HepG2 (cell line): ENCODE measurements around the gene CAPG. TPM values are rescaled to one million over a fixed set of nuclear protein-coding genes. Genes with fewer than 3 reads are reported as not detected.

ENCODE experiments used
- ASH2L ChIP-seq: fragments of 300-600, 200-600 bp; sonication (generic); IDR thresholded peaks from 2 replicates; pipeline ENCODE4 v1.7.0; 2017; ENCODE audit warnings: low read depth, mild to moderate bottlenecking, moderate library complexity, mixed read lengths, low read length; ENCODE audit not compliant: insufficient read length
- ERF ChIP-seq: IDR thresholded peaks from 2 replicates; pipeline ENCODE4 v1.6.1; 2018; ENCODE audit warnings: missing biosample characterization, missing genetic modification reagents
- IKZF4 ChIP-seq: sonication (generic); formaldehyde crosslinking; IDR thresholded peaks from 2 replicates; pipeline ENCODE4 v1.5.1; 2020; ENCODE audit warnings: borderline replicate concordance, mild to moderate bottlenecking, low read depth, missing genetic modification reagents; ENCODE audit errors: not compliant biosample characterization
- MBNL3 ChIP-seq: fragments of 250-450 bp; sonication (Bioruptor Pico); conservative IDR thresholded peaks from 2 replicates; pipeline ENCODE4 v1.8.0; 2022; ENCODE audit warnings: mild to moderate bottlenecking, inconsistent platforms
- MIER3 ChIP-seq: IDR thresholded peaks from 2 replicates; pipeline ENCODE4 v1.6.1; 2016; ENCODE audit warnings: missing compliant biosample characterization, borderline replicate concordance
- SMYD3 ChIP-seq: sonication (generic); formaldehyde crosslinking; IDR thresholded peaks from 2 replicates; pipeline ENCODE4 v1.8.1; 2023; ENCODE audit warnings: mild to moderate bottlenecking, missing genetic modification reagents
- SYNCRIP ChIP-seq: fragments of 200-400 bp; formaldehyde crosslinking; IDR thresholded peaks from 2 replicates; pipeline ENCODE4 v1.6.1; 2018; ENCODE audit warnings: mild to moderate bottlenecking, low read depth, low read length; ENCODE audit not compliant: insufficient read depth
- TOE1 ChIP-seq: sonication (generic); formaldehyde crosslinking; IDR thresholded peaks from 2 replicates; pipeline ENCODE4 v1.4.0; 2020; ENCODE audit warnings: mild to moderate bottlenecking, missing genetic modification reagents
- ZNF124 ChIP-seq: sonication (generic); formaldehyde crosslinking; IDR thresholded peaks from 2 replicates; pipeline ENCODE4 v1.4.0; 2020; ENCODE audit warnings: missing genetic modification reagents
- ZNF749 ChIP-seq: sonication (generic); formaldehyde crosslinking; IDR thresholded peaks from 2 replicates; pipeline ENCODE4 v1.8.0; 2022; ENCODE audit warnings: mild to moderate bottlenecking, missing genetic modification reagents, moderate library complexity, borderline replicate concordance
- ZSCAN29 ChIP-seq: sonication (generic); formaldehyde crosslinking; conservative IDR thresholded peaks from 2 replicates; pipeline ENCODE4 v1.4.0; 2020; ENCODE audit warnings: mild to moderate bottlenecking, missing genetic modification reagents
- polyA plus RNA-seq, 8 experiments: library from polyadenylated mRNA; depleted of rRNA in 3 of 8; stranded (reverse) in 7 of 8; unstranded in 1 of 8; fragments of >200 nt; fragmentation: Illumina TruSeq in 4 of 8; extraction: Trizol in 4 of 8; gene quantifications; 2 replicates each; pipeline versions ENCODE4 v1.2.1 to v1.2.3, GENCODE V29; 2011 to 2016; ENCODE audit warnings: low read depth in 4 of 8, missing spikeins in 1 of 8, mixed read lengths in 1 of 8; ENCODE audit not compliant: insufficient read depth in 1 of 8
- total RNA-seq, 5 experiments: library from RNA; depleted of rRNA; stranded (reverse); fragments of >200 nt; fragmentation: Illumina TruSeq; extraction: Trizol; gene quantifications; 2 replicates each; pipeline ENCODE4 v1.2.3, GENCODE V29; 2016; ENCODE audit warnings: low read depth in 1 of 5
- TF ChIP-seq, protein P1 (sequence below): sonication (generic); formaldehyde crosslinking; IDR thresholded peaks from 2 replicates; pipeline ENCODE4 v1.4.0; 2020; ENCODE audit warnings: missing genetic modification reagents, borderline replicate concordance
- TF ChIP-seq, protein P2 (sequence below): IDR thresholded peaks from 2 replicates; pipeline ENCODE4 v1.6.1; 2016; ENCODE audit warnings: missing compliant biosample characterization, missing genetic modification reagents, borderline replicate concordance
- TF ChIP-seq, protein P3 (sequence below): sonication (generic); formaldehyde crosslinking; conservative IDR thresholded peaks from 2 replicates; pipeline ENCODE4 v1.5.0; 2020; ENCODE audit warnings: missing genetic modification reagents
- TF ChIP-seq, protein P4 (sequence below): IDR thresholded peaks from 2 replicates; pipeline ENCODE4 v1.6.1; 2016; ENCODE audit warnings: low read depth, missing genetic modification reagents, missing compliant biosample characterization

Gene CAPG
- total and polyA plus RNA-seq, 2 of the 13 experiments (the other 11 are each of a cell fraction or from before 2014, with no cell fraction given): 12.7 to 18.2 TPM

DNA sequence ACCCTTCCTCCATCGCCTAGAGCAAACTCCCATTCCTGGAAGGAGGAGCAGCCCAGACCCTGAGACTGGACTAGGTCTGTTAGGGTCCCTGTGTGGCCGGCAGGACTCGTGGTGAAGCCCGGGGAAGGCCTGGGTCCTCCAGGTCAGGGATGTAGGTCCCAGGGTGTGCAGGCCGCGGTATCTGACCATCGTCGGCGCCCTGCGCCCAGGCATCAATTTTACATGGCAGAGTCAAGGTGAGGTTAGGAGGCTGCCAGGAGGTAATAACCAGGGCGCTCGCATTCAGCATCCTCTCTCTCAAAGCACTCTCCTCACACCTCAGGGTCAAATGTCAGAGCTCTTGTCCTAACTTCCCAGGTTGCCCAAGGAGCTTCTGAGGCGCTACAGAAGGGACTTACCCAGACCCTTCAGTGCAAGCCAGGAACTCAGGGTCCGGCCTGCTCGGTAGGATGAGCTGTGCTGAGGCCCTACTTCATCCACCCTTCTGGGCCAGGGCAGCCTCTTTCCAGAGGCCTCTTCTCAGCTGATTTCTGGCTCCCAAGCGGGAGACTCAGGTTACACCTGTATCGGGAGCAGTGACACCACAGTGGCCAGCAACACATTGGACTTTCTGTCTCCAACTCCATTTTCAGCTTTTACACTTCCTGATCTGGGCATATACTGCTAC lies 9.0 kb upstream of the CAPG start (continued):
- TF ChIP-seq, protein P1, sequence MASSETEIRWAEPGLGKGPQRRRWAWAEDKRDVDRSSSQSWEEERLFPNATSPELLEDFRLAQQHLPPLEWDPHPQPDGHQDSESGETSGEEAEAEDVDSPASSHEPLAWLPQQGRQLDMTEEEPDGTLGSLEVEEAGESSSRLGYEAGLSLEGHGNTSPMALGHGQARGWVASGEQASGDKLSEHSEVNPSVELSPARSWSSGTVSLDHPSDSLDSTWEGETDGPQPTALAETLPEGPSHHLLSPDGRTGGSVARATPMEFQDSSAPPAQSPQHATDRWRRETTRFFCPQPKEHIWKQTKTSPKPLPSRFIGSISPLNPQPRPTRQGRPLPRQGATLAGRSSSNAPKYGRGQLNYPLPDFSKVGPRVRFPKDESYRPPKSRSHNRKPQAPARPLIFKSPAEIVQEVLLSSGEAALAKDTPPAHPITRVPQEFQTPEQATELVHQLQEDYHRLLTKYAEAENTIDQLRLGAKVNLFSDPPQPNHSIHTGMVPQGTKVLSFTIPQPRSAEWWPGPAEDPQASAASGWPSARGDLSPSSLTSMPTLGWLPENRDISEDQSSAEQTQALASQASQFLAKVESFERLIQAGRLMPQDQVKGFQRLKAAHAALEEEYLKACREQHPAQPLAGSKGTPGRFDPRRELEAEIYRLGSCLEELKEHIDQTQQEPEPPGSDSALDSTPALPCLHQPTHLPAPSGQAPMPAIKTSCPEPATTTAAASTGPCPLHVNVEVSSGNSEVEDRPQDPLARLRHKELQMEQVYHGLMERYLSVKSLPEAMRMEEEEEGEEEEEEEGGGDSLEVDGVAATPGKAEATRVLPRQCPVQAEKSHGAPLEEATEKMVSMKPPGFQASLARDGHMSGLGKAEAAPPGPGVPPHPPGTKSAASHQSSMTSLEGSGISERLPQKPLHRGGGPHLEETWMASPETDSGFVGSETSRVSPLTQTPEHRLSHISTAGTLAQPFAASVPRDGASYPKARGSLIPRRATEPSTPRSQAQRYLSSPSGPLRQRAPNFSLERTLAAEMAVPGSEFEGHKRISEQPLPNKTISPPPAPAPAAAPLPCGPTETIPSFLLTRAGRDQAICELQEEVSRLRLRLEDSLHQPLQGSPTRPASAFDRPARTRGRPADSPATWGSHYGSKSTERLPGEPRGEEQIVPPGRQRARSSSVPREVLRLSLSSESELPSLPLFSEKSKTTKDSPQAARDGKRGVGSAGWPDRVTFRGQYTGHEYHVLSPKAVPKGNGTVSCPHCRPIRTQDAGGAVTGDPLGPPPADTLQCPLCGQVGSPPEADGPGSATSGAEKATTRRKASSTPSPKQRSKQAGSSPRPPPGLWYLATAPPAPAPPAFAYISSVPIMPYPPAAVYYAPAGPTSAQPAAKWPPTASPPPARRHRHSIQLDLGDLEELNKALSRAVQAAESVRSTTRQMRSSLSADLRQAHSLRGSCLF (CRISPR knock-in tag): no peak
- TF ChIP-seq ZNF124 (CRISPR knock-in tag) (no peak), ASH2L (no peak), ZSCAN29 (CRISPR knock-in tag) (no peak), SYNCRIP (no peak), ERF (no peak), MBNL3 (no peak), IKZF4 (CRISPR knock-in tag) (no peak), TOE1 (CRISPR knock-in tag) (no peak), SMYD3 (CRISPR knock-in tag) (peak; percentile 66), MIER3 (CRISPR knock-in tag) (0 out of 2 replicates have a peak, but pooled peaks have one; percentile 8), ZNF749 (CRISPR knock-in tag) (no peak)
- TF ChIP-seq, protein P2, sequence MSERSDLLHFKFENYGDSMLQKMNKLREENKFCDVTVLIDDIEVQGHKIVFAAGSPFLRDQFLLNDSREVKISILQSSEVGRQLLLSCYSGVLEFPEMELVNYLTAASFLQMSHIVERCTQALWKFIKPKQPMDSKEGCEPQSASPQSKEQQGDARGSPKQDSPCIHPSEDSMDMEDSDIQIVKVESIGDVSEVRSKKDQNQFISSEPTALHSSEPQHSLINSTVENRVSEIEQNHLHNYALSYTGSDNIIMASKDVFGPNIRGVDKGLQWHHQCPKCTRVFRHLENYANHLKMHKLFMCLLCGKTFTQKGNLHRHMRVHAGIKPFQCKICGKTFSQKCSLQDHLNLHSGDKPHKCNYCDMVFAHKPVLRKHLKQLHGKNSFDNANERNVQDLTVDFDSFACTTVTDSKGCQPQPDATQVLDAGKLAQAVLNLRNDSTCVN (CRISPR knock-in tag): no peak; the same call in none of the 2 replicates
- TF ChIP-seq, protein P3, sequence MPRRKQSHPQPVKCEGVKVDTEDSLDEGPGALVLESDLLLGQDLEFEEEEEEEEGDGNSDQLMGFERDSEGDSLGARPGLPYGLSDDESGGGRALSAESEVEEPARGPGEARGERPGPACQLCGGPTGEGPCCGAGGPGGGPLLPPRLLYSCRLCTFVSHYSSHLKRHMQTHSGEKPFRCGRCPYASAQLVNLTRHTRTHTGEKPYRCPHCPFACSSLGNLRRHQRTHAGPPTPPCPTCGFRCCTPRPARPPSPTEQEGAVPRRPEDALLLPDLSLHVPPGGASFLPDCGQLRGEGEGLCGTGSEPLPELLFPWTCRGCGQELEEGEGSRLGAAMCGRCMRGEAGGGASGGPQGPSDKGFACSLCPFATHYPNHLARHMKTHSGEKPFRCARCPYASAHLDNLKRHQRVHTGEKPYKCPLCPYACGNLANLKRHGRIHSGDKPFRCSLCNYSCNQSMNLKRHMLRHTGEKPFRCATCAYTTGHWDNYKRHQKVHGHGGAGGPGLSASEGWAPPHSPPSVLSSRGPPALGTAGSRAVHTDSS (CRISPR knock-in tag): no peak
- TF ChIP-seq, protein P4, sequence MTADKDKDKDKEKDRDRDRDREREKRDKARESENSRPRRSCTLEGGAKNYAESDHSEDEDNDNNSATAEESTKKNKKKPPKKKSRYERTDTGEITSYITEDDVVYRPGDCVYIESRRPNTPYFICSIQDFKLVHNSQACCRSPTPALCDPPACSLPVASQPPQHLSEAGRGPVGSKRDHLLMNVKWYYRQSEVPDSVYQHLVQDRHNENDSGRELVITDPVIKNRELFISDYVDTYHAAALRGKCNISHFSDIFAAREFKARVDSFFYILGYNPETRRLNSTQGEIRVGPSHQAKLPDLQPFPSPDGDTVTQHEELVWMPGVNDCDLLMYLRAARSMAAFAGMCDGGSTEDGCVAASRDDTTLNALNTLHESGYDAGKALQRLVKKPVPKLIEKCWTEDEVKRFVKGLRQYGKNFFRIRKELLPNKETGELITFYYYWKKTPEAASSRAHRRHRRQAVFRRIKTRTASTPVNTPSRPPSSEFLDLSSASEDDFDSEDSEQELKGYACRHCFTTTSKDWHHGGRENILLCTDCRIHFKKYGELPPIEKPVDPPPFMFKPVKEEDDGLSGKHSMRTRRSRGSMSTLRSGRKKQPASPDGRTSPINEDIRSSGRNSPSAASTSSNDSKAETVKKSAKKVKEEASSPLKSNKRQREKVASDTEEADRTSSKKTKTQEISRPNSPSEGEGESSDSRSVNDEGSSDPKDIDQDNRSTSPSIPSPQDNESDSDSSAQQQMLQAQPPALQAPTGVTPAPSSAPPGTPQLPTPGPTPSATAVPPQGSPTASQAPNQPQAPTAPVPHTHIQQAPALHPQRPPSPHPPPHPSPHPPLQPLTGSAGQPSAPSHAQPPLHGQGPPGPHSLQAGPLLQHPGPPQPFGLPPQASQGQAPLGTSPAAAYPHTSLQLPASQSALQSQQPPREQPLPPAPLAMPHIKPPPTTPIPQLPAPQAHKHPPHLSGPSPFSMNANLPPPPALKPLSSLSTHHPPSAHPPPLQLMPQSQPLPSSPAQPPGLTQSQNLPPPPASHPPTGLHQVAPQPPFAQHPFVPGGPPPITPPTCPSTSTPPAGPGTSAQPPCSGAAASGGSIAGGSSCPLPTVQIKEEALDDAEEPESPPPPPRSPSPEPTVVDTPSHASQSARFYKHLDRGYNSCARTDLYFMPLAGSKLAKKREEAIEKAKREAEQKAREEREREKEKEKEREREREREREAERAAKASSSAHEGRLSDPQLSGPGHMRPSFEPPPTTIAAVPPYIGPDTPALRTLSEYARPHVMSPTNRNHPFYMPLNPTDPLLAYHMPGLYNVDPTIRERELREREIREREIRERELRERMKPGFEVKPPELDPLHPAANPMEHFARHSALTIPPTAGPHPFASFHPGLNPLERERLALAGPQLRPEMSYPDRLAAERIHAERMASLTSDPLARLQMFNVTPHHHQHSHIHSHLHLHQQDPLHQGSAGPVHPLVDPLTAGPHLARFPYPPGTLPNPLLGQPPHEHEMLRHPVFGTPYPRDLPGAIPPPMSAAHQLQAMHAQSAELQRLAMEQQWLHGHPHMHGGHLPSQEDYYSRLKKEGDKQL (CRISPR knock-in tag): no peak
